Keratinocyte (primary cell): ENCODE data around the gene TMEM107.

ENCODE experiments used
- EZH2 ChIP-seq: IDR thresholded peaks from one replicate; pipeline ENCODE4 v1.6.1; 2012; ENCODE audit warnings: inconsistent platforms, mild to moderate bottlenecking, low read length, moderate library complexity
- TF ChIP-seq, protein P1 (sequence below), 3 experiments: IDR thresholded peaks in 1 of 3; conservative IDR thresholded peaks in 1 of 3; optimal IDR thresholded peaks in 1 of 3; 2 replicates in 2 of 3; 3 replicates in 1 of 3; pipeline versions ENCODE3 to v1.5.1; 2011; ENCODE audit warnings: low read length in 3 of 3, mild to moderate bottlenecking in 3 of 3, moderate library complexity in 2 of 3, control low read depth in 1 of 3, inconsistent platforms in 1 of 3; ENCODE audit not compliant: insufficient read depth in 2 of 3; ENCODE audit errors: extremely low read depth in 1 of 3

DNA sequence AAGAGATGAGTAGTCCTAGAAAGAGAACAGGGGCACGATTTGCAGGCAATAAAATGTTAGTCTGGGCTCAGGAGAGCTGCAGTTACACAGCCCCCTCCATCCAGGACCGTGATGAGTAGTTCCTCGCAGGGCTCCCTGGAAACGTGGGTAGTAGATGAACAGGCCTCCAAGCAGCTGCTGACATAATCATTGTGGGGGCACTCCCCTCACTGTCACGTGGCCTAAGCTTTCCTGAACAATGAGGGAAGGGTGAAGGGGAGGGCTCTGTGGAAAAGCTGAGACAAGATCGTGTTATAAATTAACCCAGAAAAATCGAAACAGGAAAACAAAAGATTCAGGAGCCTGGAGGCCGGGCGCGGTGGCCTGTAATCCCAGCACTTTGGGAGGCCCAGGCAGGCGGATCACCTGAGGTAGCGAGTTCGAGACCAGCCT, 22.6 kb downstream of the TMEM107 start:
- TF ChIP-seq, protein P1, sequence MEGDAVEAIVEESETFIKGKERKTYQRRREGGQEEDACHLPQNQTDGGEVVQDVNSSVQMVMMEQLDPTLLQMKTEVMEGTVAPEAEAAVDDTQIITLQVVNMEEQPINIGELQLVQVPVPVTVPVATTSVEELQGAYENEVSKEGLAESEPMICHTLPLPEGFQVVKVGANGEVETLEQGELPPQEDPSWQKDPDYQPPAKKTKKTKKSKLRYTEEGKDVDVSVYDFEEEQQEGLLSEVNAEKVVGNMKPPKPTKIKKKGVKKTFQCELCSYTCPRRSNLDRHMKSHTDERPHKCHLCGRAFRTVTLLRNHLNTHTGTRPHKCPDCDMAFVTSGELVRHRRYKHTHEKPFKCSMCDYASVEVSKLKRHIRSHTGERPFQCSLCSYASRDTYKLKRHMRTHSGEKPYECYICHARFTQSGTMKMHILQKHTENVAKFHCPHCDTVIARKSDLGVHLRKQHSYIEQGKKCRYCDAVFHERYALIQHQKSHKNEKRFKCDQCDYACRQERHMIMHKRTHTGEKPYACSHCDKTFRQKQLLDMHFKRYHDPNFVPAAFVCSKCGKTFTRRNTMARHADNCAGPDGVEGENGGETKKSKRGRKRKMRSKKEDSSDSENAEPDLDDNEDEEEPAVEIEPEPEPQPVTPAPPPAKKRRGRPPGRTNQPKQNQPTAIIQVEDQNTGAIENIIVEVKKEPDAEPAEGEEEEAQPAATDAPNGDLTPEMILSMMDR (optimal IDR thresholded peaks at IDR 0.05 in 1 of 3, IDR thresholded peaks at IDR 0.05 in 1 of 3, conservative IDR thresholded peaks at IDR 0.05 in 1 of 3; ENCODE audit: extremely low read depth in 1 of 3, insufficient read depth in 2 of 3, low read length in 3 of 3) = no peak
- no peak for TF ChIP-seq EZH2
